ENCODE measurements around the gene BRINP3.

Gene BRINP3

GRCh38 chr1:190474010-190474409, 3.7 kb downstream of the BRINP3 start:
- Histone ChIP-seq H3K27me3 (replicated peaks; ENCODE audit: control insufficient read depth, insufficient read depth, low read length) (no peaks in the 10 kb centered on the region), H3K4me3 (replicated peaks; ENCODE audit: low read depth, low read length) (no peak overlapping the region), H3K36me3 (ENCODE audit: control insufficient read depth, insufficient read depth, low read length) (no peaks in the 10 kb centered on the region)
- DNase-seq (ENCODE audit: extremely low read depth, insufficient read length), result no peak
- TF ChIP-seq CTCF (IDR thresholded peaks at IDR 0.05; ENCODE audit: insufficient read depth, low read length, poor library complexity, severe bottlenecking), result no peak

- DNase-seq (ENCODE audit: extremely low read depth, insufficient read length), result no peak
- no peak overlapping the region for H3K4me3 ChIP-seq (replicated peaks; ENCODE audit: low read depth, low read length)
- no peaks in the 10 kb centered on the region for H3K27me3 ChIP-seq (replicated peaks; ENCODE audit: control insufficient read depth, insufficient read depth, low read length)
- no peaks in the 10 kb centered on the region for H3K36me3 ChIP-seq (ENCODE audit: control insufficient read depth, insufficient read depth, low read length)
- no peak for TF ChIP-seq CTCF (IDR thresholded peaks at IDR 0.05; ENCODE audit: insufficient read depth, low read length, poor library complexity, severe bottlenecking)
Observed at GRCh38 chr1:190472494-190472893, 5.2 kb downstream of the BRINP3 start.

GRCh38 chr1:190472042-190472441, 5.6 kb downstream of the BRINP3 start:
- TF ChIP-seq CTCF (IDR thresholded peaks at IDR 0.05; ENCODE audit: insufficient read depth, low read length, poor library complexity, severe bottlenecking), result no peak

GRCh38 chr1:190464690-190465089, 13.0 kb downstream of the BRINP3 start:
- Histone ChIP-seq H3K27me3 (replicated peaks; ENCODE audit: control insufficient read depth, insufficient read depth, low read length) (no peaks in the 10 kb centered on the region), H3K4me3 (replicated peaks; ENCODE audit: low read depth, low read length) (no peak overlapping the region), H3K36me3 (ENCODE audit: control insufficient read depth, insufficient read depth, low read length) (no peaks in the 10 kb centered on the region)
- DNase-seq (ENCODE audit: extremely low read depth, insufficient read length), result no peak
- TF ChIP-seq CTCF (IDR thresholded peaks at IDR 0.05; ENCODE audit: insufficient read depth, low read length, poor library complexity, severe bottlenecking), result no peak

More at GRCh38 chr1:190472042-190472441, 5.6 kb downstream of the BRINP3 start:
- Histone ChIP-seq H3K27me3 (replicated peaks; ENCODE audit: control insufficient read depth, insufficient read depth, low read length) (no peaks in the 10 kb centered on the region), H3K36me3 (ENCODE audit: control insufficient read depth, insufficient read depth, low read length) (no peaks in the 10 kb centered on the region), H3K4me3 (replicated peaks; ENCODE audit: low read depth, low read length) (no peak overlapping the region)
- no peak for DNase-seq (ENCODE audit: extremely low read depth, insufficient read length)

GRCh38 chr1:190456129-190456528, 21.5 kb downstream of the BRINP3 start:
- Histone ChIP-seq H3K36me3 (ENCODE audit: control insufficient read depth, insufficient read depth, low read length) (no peaks in the 10 kb centered on the region), H3K4me3 (replicated peaks; ENCODE audit: low read depth, low read length) (no peak overlapping the region), H3K27me3 (replicated peaks; ENCODE audit: control insufficient read depth, insufficient read depth, low read length) (no peaks in the 10 kb centered on the region)
- DNase-seq (ENCODE audit: extremely low read depth, insufficient read length), result no peak
- no peak for TF ChIP-seq CTCF (IDR thresholded peaks at IDR 0.05; ENCODE audit: insufficient read depth, low read length, poor library complexity, severe bottlenecking)

GRCh38 chr1:190455631-190456030, 22.0 kb downstream of the BRINP3 start:
- H3K36me3 ChIP-seq (ENCODE audit: control insufficient read depth, insufficient read depth, low read length), result no peaks in the 10 kb centered on the region

More at GRCh38 chr1:190455631-190456030, 22.0 kb downstream of the BRINP3 start:
- DNase-seq (ENCODE audit: extremely low read depth, insufficient read length), result no peak
- Histone ChIP-seq H3K27me3 (replicated peaks; ENCODE audit: control insufficient read depth, insufficient read depth, low read length) (no peaks in the 10 kb centered on the region), H3K4me3 (replicated peaks; ENCODE audit: low read depth, low read length) (no peak overlapping the region)
- no peak for TF ChIP-seq CTCF (IDR thresholded peaks at IDR 0.05; ENCODE audit: insufficient read depth, low read length, poor library complexity, severe bottlenecking)
